ENCODE results near the gene SARS2.
A peak's percentile ranks its signal among the peaks of the same experiment; 100 is the strongest.
"Not testable (repeated sequence)": the region's sequence is repeated elsewhere in the genome, so short reads cannot be mapped to it uniquely, and the experiment has no call there.

The SARS2 gene

GRCh38 chr19:38875656-38876395, 54.7 kb downstream of the SARS2 start:
- no peak overlapping the region for H3K4me3 ChIP-seq (ENCODE audit: low read depth, low read length)
- no peak for TF ChIP-seq CTCF (IDR thresholded peaks at IDR 0.05; ENCODE audit: insufficient read depth, low read depth, low read length, missing control alignments)

GRCh38 chr19:38873400-38873799, 57.2 kb downstream of the SARS2 start:
- H3K4me3 ChIP-seq (ENCODE audit: low read depth, low read length): not testable (repeated sequence)

More at GRCh38 chr19:38875656-38876395, 54.7 kb downstream of the SARS2 start:
- DNase-seq (ENCODE audit: low read depth): no peak

GRCh38 chr19:38870612-38871011, 60.0 kb downstream of the SARS2 start:
- DNase-seq (ENCODE audit: low read depth): no peak
- TF ChIP-seq CTCF (IDR thresholded peaks at IDR 0.05; ENCODE audit: insufficient read depth, low read depth, low read length, missing control alignments): no peak
- H3K4me3 ChIP-seq (ENCODE audit: low read depth, low read length): no peak overlapping the region

More at GRCh38 chr19:38873400-38873799, 57.2 kb downstream of the SARS2 start:
- DNase-seq (ENCODE audit: low read depth): not testable (repeated sequence)

GRCh38 chr19:38869836-38870607, 60.5 kb downstream of the SARS2 start:
- DNase-seq (ENCODE audit: low read depth): peak; percentile 94
- peak; percentile 90 for TF ChIP-seq CTCF (IDR thresholded peaks at IDR 0.05; ENCODE audit: insufficient read depth, low read depth, low read length, missing control alignments)
- peak overlapping the region; percentile 51 for H3K4me3 ChIP-seq (ENCODE audit: low read depth, low read length)

GRCh38 chr19:38869160-38869835, 61.3 kb downstream of the SARS2 start:
- H3K4me3 ChIP-seq (ENCODE audit: low read depth, low read length): peak overlapping the region; percentile 51
- TF ChIP-seq CTCF (IDR thresholded peaks at IDR 0.05; ENCODE audit: insufficient read depth, low read depth, low read length, missing control alignments): no peak
- DNase-seq (ENCODE audit: low read depth): no peak

GRCh38 chr19:38868551-38868950, 62.0 kb downstream of the SARS2 start:
- no peak for DNase-seq (ENCODE audit: low read depth)
- no peak overlapping the region for H3K4me3 ChIP-seq (ENCODE audit: low read depth, low read length)
- TF ChIP-seq CTCF (IDR thresholded peaks at IDR 0.05; ENCODE audit: insufficient read depth, low read depth, low read length, missing control alignments): no peak

GRCh38 chr19:38867171-38867780, 63.3 kb downstream of the SARS2 start:
- TF ChIP-seq CTCF (IDR thresholded peaks at IDR 0.05; ENCODE audit: insufficient read depth, low read depth, low read length, missing control alignments): no peak
- H3K4me3 ChIP-seq (ENCODE audit: low read depth, low read length): no peak overlapping the region
- DNase-seq (ENCODE audit: low read depth): no peak

Measured in GM12865 (cell line).